COR-L47 (cell line): ENCODE measurements around the gene GLIPR1L1.

ENCODE experiments used
- DNase-seq: peaks from one replicate; lab custom pipeline; 2025; lab: John Stamatoyannopoulos, UW

Gene GLIPR1L1

DNA sequence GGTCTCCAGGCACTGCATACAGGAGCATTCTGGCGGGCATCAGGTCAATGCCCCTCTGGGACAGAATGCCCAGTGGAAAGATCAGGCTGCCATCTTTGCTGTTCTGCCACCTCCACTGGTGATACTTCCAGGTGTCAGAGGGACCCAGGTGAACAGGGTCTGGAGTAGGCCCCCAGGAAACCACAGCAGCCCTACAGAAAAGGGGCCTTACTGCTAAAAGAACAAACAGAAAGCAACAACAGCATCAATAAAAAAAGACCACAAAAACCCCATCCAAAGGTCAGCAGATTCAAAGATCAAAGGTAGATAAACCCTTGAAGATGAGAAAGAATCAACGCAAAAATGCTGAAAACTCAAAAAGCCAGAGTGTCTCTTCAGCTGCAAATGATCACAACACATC is 15.9 kb downstream of the GLIPR1L1 start:
- DNase-seq: no peak

- no peak for DNase-seq
These were observed 19.5 kb downstream of the GLIPR1L1 start for GRCh38 chr12:75354011-75354410.

DNA sequence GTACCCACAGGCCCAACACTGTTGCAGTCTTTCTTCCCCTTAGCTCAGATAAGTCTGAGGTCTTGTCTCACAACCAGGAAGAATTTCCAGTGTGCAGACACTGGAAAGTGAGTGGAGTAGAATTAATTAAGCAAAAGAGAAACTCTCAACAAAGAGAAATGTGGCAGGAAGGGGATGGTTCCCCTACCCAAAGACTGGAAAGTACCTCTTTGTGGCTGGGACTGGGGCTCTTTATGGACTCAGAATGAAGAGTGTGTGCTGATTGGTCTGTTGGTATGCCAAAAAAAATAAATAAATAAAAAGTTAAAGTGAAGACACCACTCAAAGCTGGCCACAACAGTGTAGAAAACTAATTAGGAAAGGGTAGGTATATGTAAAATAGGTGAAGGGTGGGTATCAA is 26.4 kb downstream of the GLIPR1L1 start:
- no peak for DNase-seq

GRCh38 chr12:75361408-75361807 is 26.9 kb downstream of the GLIPR1L1 start:
- DNase-seq: no peak

DNA sequence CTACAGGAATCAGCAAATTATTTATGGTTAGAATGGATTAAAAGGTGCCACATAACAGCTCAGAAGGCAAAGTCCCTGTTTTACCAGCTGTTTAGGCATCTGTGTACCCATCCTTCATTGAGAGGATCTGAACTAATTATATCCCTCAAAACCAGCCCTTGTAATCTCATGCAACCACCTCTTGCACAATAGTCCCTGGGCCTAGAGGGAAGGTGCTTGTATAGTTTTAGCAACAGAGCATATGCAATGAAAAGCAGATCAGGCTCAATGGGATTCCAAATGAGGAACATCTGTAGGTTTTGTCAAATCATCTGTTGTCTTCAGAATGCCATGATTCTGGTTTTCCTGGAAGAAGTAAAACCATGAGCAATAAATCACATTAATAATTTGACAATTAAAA is 30.4 kb downstream of the GLIPR1L1 start:
- no peak for DNase-seq

DNA sequence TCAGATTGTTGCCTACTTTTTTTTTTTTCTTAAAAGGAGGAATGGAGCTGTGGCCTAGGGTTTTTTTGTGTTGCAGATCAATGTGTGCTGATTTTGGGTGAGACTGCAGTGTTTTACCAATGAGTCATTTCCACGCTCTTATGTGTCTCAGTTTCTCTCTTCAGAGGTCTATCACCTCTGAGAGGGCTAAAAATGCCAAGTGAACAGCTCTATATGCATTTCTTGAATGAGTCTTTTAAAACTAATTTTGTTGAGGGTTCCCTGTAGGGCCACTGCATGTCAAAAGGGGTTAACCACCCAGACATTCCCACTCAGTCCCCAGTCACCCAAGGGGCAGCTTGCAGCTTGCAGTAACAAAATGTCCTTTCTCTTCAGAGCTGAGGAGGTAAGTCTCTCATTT is 32.2 kb downstream of the GLIPR1L1 start:
- DNase-seq: no peak

DNA sequence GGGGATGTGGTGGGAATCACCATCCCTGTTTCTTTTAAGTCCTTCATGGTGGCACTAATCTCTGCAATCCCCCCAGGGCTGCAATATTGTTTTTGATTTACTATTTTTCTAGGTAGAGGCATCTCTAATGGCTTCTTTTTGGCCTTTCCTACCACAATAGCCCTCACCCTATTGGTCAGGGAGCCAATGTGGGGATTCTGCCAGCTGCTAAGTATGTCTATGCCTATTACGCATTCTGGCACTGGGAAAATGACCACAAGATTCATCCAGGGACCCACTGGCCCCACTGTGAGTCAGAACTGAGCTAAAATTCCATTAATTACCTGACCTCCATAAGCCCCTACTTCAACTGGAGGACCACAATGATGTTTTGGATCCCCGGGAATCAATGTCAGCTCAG is 40.5 kb downstream of the GLIPR1L1 start:
- DNase-seq: no peak

- DNase-seq: no peak
These were observed 43.9 kb downstream of the GLIPR1L1 start for GRCh38 chr12:75378354-75378753.

DNA sequence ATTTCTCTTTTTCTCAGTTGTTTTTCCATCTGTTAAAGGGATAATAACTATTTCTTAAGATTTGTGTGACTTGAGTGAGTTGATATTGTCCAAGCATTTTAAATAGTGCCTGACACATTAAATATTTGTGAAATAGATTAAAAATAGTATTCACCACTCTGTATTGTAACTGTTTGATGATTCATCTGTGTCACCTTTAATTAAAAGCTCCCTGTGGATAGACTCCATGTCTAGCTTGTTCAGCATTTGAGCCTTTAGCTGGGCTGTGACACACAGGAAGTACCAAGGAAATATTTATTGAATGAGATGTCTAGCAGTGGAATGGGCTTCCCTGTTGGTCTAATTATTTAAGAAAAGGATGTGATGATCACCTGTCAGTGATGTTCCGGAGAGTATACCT is 54.6 kb downstream of the GLIPR1L1 start:
- peak; percentile 62 for DNase-seq

DNA sequence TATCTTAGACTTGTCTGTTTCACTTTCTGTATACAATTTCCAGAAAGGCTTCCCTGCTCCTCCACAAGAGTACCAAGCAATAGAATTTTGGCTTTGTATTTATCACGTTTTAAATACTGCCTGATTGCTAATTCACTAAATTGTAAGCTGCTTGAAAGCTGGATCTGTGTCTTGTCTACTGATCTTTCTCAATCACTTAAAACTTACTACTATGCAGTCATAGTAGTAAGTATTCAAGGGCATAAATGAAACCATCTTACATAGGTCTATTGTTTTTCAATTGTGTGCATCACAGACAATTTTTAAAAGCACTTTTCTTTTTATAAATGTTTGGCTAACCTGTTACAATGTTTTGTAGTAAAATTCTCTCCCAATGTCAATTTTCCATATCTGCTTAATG is 55.2 kb downstream of the GLIPR1L1 start:
- DNase-seq: no peak

GRCh38 chr12:75390156-75390898 is 55.9 kb downstream of the GLIPR1L1 start:
- no peak for DNase-seq

- peak; percentile 96 for DNase-seq
These were observed 56.5 kb downstream of the GLIPR1L1 start, which contains the start of gene GLIPR1L2 for GRCh38 chr12:75390899-75391538. Gene GLIPR1L2 (plus strand): TSS chr12:75391089. CDS start chr12:75391117, 28 bp downstream.

GRCh38 chr12:75404231-75404630 is 69.8 kb downstream of the GLIPR1L1 start:
- no peak for DNase-seq

- DNase-seq: no peak
These were observed 73.2 kb downstream of the GLIPR1L1 start for GRCh38 chr12:75407683-75408082.

DNA sequence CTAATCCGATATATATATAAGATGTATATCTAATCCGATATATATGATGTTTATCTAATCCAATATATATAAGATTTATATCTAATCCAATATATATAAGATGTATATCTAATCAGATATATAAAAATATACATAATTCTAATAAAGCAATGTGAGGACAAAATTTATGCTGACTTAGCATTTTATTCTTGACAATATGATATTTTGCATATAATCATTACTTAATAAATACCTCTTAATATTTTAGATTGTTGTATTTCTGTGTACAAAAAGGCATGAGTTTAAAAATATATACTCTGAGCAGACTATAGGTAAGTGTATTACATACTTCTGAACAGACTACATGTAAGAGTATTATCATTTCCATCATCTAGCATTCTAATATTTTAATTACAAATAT is 75.4 kb downstream of the GLIPR1L1 start:
- DNase-seq: no peak

GRCh38 chr12:75414671-75415070 is 80.2 kb downstream of the GLIPR1L1 start:
- DNase-seq: no peak

DNA sequence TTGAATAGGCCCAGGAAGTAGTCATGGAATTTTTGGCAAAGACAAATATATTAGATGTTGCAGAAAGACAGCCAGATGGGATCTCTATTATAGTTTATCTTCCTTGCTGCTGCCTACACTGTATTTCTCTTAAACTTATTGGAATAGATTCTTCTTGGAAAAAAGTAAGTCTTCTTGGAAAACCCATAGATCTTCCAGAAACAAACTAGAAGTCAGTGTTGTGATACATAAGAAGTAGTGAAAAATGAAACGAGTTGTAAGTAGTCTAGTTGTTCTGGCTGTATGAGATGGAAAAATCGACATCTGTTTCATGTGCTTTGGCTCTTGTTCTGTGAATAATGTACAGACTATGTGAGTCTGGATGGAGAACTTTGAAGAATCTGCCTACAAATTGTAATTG is 85.4 kb downstream of the GLIPR1L1 start:
- no peak for DNase-seq
